ENCODE measurements around the gene FAM83F.

GRCh38 chr22:40026641-40027040 is 31.9 kb downstream of the FAM83F start:
- TF ChIP-seq POLR2A (IDR thresholded peaks at IDR 0.05; ENCODE audit: low read length) (no peak), GATA1 (IDR thresholded peaks at IDR 0.05; ENCODE audit: low read depth, low read length) (no peak)
